Lung microvascular endothelial cell (primary cell): ENCODE data around the gene PPM1H. TPM values are rescaled to one million over a fixed set of nuclear protein-coding genes. Genes with fewer than 3 reads are reported as not detected.

Experiments used
- DNase-seq, 2 donors: peaks; one replicate each; pipeline versions ENCODE4 v3.0.0 to v3.0.0-alpha.2; 2010; ENCODE audit warnings: low read depth in 2 of 2
- total RNA-seq: library from RNA; depleted of rRNA; stranded (reverse); fragments of >200 nt; gene quantifications from 2 replicates; pipeline ENCODE4 v1.2.1, GENCODE V29; 2014

PPM1H gene
- total RNA-seq, 1 donor from 2014 or later = 0.40 TPM

DNA sequence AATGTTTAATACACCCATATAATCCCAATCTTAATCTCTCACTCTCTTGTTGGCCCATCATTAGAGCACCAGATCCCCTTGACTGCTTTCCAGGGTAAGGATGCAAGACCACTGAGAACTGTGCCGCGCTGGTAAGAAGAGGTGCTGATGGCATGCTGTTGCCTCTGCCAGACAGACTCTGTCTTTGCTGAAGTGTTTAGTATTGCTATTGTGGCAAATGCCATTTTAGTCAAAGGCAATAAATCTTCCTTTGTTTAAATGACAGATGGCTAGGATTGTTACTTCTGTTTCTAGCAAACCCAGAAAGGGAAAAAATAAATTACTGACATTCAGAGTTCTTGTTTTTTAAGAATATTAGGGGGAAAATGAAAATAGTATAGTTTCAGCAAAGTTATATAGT, 316.0 kb downstream of the PPM1H start:
- peak; percentile 27 to 54 for DNase-seq

DNA sequence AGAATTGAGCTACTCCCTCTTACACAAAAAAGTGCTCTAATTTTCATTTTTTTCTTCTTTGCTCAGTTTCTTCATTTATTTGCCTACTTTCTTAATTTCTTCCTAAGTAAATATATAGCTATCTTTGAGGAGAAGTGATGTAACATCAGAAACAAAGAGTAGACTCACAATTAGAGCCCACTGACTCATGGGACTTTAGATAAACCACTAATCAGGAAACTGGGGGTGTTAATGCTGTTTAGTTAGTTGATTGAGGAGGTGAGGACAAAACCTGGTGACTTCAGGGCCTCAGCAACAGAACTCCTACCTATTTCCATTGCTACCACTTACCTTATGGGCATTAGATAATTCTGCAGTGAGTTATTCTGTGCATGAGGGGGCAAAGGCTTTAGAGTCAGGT, 316.6 kb downstream of the PPM1H start:
- peak in 1 of 2 donors; percentile 39 for DNase-seq

DNA sequence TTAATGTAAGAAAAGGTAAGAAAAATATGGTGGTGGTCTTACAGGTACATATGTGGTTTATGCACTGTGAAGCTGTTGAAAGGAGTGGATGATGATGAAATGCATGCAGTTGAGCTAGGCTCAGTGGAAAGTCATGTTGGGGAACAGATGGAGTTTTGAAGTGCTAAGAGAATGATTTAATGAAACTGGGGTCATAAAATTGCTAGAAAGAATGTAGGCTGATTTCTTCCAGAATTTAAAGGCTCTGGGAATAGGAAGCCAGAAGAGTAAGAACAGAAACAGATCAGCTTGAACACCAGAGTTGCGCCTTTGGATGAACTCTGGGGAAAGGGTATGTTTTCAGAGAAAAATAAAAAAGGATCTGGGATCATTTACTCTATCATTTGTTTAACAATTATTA, 321.9 kb downstream of the PPM1H start:
- no peak for DNase-seq

DNA sequence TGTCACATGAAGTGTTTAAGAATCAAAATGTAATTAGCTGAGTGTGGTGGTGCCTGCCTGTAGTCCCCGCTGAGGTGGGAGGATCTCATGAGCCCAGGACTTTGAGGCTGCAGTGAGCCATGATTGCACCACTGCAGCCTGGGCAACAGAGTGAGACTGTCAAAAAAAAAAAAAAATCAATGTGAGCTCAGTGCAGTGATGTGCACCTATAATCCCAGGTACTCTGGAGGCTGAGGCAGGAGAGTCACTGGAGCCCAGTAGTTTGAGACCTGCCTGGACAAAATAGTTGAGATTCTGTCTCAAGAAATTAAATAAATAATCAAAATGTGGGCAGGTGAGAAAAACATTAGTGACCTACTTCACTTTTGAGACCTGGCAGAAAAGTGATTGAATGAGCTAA, 328.3 kb downstream of the PPM1H start:
- no peak for DNase-seq

DNA sequence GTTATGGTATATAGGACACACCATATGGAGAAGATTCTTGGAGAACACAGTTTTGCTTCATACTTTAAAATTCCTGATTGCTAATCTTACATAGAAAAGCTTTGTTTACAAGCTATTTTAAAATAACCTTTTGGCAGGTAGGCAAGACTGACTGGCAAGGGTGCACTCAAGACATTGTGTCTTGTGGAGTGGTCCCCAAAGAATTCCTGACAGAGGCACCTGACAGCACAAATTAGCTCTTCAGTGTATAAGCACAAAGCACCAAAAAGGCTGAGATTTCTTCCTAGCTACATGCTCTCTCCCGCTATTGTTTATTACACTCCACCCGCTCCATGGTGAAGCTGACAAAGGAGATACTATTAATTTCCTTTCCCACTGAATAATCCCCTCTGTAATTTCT, 329.0 kb downstream of the PPM1H start:
- no peak for DNase-seq

DNA sequence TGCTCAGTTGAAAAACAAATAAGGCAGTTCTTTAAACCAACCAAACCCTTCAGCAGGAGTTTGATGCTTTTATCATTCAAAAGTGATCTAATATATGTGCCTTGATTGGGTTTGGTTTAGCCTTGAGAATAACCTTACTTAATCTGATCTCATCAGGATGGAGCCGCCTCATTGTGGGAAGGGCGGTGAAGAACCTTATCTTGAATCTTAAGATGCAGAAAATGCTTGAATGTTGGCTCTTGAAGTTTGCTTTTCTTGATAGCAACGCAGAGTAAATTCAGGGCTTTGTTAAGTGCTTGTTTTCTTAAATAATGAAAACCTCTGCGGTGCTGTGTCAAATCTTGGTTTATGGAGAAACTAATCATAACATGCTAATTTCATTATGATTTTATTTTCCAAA, 330.1 kb downstream of the PPM1H start:
- DNase-seq = peak in 1 of 2 donors; percentile 71

DNA sequence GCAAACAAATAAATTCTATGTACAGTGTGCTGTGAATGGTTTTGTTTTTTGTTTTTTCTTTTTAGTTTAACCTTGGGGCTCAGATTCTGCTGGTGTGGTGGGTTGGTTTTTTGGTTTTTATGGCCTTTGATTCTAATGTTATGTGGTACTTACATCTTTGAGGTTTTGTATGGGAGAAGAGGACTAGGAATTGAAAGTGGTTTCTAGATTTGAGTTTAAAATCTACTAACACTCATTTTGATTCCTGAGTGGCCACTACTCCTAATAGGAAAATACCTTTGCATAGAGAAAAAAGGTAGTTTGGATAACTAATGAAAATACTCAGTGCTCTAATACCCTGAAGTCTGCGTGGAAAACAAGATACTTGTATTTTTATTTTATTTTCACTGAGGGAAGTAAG, 330.6 kb downstream of the PPM1H start:
- peak in 1 of 2 donors; percentile 10 for DNase-seq

DNA sequence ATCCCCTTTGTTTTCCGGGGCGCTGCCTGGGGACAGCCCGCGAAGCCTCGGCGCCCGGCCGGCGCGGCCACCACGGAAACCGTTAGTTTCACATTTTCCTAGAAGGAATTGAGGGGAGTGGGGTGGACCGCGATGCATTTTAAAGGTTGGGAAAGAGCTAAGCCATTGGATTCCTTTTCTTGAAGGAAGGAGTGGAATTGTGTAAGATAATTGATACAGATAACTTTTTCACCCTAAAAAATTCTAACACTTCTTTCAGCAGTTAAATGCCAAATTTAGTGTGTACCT, 331.2 kb downstream of the PPM1H start:
- no peak for DNase-seq

DNA sequence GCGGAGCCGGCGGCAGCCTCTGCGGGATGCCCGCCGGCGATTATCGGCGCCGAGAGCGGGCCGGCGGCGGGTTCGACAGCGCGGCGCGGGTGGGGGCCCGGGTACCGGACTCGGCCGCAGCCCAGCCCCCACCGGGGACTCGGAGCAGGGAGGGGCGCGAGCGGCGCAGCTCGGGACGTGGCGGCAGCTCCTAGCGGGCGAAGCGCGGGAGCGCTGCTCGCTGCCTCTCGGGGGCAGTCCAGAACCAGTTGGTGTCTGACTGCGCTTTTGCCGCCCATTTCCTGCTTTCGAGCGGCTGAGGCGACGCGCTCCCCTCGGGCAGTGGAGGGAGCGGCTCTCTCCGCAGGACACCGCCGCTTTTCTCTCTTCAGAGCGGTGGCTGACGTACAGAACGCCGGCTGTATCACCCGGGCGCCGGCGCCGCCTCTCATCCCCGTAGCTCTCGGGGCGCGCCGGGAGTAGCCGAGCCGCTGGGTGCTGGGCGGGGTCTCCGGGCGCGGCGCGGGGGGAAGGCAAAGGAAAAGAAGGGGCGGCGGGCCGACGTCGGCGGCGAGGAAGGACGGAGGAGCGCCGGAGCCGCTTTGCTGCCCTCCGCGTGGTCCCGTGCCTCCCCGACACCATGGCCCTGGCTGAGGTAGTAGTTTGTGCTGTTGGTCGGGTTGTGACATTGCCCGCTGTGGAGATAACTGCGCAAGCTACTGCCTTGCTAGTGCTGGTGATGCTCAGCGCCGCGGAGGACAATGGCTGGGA, 331.7 kb downstream of the PPM1H start:
- DNase-seq = peak; percentile 95 to 97

DNA sequence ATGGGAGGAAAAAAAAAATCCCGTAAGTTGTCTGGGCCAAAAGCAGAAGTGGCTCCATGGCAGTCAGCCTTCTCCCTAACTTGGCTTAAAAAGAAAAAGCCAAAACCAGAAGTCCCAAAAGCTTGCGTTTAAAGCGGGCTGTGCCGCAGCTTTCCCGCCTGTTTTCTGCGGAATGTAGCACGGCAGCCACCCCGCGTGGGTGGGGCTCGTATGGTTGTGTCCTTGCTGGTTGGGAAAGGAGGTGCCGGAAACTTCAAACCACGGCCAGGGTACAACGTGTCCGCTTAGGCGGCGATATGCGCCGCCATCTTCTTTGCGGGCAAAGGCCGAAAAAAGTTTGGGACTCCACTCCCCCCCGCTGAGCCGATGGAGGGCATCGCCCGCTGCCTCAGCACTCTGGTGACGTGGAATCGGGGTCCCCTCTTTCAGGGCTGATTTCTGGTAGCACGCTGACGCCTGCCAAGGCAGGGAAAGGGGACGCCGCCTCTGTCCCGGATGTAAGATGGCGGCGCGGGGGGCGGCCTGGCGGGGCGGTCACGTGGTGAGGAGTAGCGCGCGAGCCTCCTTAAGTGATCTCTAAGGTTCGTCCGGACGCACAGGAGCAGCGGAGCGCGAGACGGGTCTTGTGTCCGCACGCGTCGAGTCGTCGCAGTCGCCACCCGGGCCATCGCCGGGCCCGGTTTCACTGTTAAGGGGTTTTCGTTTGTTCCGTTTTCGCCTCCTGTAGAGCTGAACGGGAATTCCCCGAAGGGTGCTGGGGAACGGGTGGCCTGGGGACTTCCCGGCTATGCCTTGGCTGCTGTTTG, 332.5 kb downstream of the PPM1H start:
- peak; percentile 89 to 95 for DNase-seq

DNA sequence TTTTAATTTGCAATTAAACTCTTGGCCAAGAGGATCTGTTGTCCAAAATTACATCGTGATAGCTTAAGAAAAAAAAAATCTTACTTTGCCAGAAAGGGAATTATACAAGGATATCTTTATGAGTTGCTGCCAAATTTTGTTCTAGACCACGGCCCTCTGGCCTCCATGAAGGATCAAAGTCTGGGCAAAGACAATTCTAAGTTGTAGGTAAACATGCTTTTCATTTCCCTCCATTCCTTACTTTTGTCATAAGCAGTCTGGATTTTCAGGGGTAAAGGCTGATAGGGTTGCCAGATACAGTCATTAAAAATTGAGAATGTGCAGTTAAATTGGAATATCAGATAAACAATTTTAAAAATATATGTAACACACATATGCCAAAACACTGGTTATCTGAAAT, 333.2 kb downstream of the PPM1H start:
- DNase-seq = no peak

DNA sequence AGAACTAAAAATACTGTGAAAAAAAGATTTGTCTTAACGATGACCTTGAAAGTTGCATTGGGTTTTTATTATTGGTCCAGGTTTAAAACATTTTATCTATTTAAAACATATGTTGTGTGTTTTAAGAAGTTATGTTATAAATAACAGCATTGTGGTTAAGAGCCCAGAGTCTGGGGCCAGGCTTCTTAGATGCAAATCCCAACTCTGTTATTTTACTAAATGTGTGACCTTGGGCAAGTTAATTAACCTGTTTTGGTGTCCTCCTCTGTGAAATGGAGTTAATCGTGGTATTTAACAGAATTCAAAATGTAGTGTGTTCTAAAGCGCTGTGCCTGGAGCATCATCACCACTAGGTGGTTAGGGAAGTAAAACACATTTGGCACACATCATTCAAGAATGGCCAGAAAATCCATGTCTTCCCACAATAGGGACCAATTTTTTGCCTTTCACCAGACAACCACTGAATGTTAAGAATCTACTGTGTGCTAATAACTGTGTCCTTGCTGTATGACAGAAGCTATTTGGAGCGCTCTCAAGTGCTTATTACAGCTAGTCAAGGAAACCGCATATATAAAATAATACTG, 335.0 kb downstream of the PPM1H start:
- DNase-seq = peak in 1 of 2 donors; percentile 19

DNA sequence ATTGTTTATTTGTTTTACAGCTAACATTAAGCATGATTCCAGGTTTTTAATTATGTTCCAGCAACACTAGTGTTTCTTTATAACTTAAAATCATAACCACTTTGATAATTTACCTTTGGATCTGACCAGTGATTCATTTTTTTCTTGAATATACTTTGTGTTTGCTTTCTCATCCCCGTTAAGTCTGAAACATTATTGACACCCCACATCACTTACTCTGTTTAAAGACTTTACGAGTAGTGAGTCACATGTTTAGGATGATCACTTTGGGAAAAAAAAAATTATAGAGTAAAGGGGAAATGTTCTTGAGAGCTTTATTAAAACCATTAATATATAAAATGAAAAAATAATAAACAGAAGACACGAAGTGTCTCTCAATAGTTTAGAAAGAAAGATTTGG, 336.1 kb downstream of the PPM1H start:
- no peak for DNase-seq

DNA sequence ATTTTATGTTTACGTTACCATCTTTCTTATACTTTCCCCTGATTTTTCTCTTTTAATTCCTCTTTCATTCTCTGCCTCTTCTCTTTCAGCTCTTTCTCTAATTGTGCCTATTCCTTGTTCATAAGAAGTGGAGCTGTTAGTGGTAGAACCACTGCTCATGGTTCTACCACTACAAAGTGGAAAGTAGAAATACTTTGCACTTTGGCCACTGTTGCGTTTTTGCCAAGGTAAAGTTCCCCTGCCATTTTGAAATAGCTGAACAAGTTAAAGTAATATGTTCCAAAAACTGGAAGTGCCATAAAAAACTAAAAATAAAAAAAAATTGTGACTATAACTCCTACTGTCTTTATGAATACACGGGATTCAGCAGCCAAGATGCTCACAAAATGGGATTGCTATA, 337.7 kb downstream of the PPM1H start:
- DNase-seq = no peak

Other genes with a start within 250 kb of the PPM1H start
- gene AVPR1A, start 216.1 kb upstream of the PPM1H start, total RNA-seq = not detected in 2 replicates